ENCODE results near the gene PHF19. TPM values are rescaled to one million over a fixed set of nuclear protein-coding genes. Genes with fewer than 3 reads are reported as not detected.

The PHF19 gene
- total RNA-seq, 1 experiment from 2014 or later = 76.3 TPM

GRCh38 chr9:120921661-120922181 lies 44.7 kb upstream of the PHF19 start:
- POLR2A ChIA-PET = no interaction called here
- no peak overlapping the region for H3K4me3 ChIP-seq (ENCODE audit: low read depth, low read length)
- CTCF ChIA-PET = interaction anchor here (0.6 kb wide), 1 partner anchor 134 kb away, joined by 3 read pairs; no protein-coding TSS in a partner anchor
- H3K9me3 ChIP-seq = peaks cover 3% of the 10 kb centered on the region; the same call in 1 of the 2 replicates
- Mint-ChIP-seq H3K4me1 (ENCODE audit: low read depth, unreplicated experiment) (no peaks in the 10 kb centered on the region), H3K4me3 (ENCODE audit: unreplicated experiment) (no peak overlapping the region), H3K9me3 (ENCODE audit: unreplicated experiment) (no peaks in the 10 kb centered on the region), H3K36me3 (ENCODE audit: insufficient read depth, unreplicated experiment) (no peaks in the 10 kb centered on the region), H3K27me3 (ENCODE audit: insufficient read depth, unreplicated experiment) (no peaks in the 10 kb centered on the region), H3K27ac (ENCODE audit: unreplicated experiment) (no peak overlapping the region)
- no peaks in the 10 kb centered on the region for H3K4me1 ChIP-seq
- TF ChIP-seq CTCF (IDR thresholded peaks at IDR 0.05; ENCODE audit: insufficient read depth in 1 of 2, low read depth in 1 of 2, low read length in 1 of 2, severe bottlenecking in 1 of 2, unreplicated experiment in 1 of 2) = no peak
- intact Hi-C loops (cut with micrococcal nuclease; ENCODE audit: unreplicated experiment) = no loop called here
- H3K27me3 ChIP-seq (replicated peaks; ENCODE audit: control insufficient read depth, insufficient read depth, low read length) = no peaks in the 10 kb centered on the region
- BruUV-seq (replicated peaks) = no TSS peak
- no peaks in the 10 kb centered on the region for H3K36me3 ChIP-seq (ENCODE audit: control insufficient read depth, insufficient read depth, low read length)
- no peak for DNase-seq

GRCh38 chr9:120920806-120921178 lies 43.8 kb upstream of the PHF19 start:
- CTCF ChIA-PET = no interaction called here

More at GRCh38 chr9:120920806-120921178, 43.8 kb upstream of the PHF19 start:
- BruUV-seq (replicated peaks) = no TSS peak
- POLR2A ChIA-PET = no interaction called here
- TF ChIP-seq CTCF (IDR thresholded peaks at IDR 0.05; ENCODE audit: insufficient read depth in 1 of 2, low read depth in 1 of 2, low read length in 1 of 2, severe bottlenecking in 1 of 2, unreplicated experiment in 1 of 2) = no peak
- Histone ChIP-seq H3K4me3 (ENCODE audit: low read depth, low read length) (no peak overlapping the region), H3K36me3 (ENCODE audit: control insufficient read depth, insufficient read depth, low read length) (no peaks in the 10 kb centered on the region), H3K4me1 (no peaks in the 10 kb centered on the region), H3K27me3 (replicated peaks; ENCODE audit: control insufficient read depth, insufficient read depth, low read length) (no peaks in the 10 kb centered on the region), H3K9me3 (peaks cover 3% of the 10 kb centered on the region; the same call in 1 of the 2 replicates)
- H3K27ac Mint-ChIP-seq (ENCODE audit: unreplicated experiment) = no peak overlapping the region
- no peaks in the 10 kb centered on the region for H3K36me3 Mint-ChIP-seq (ENCODE audit: insufficient read depth, unreplicated experiment)
- H3K4me1 Mint-ChIP-seq (ENCODE audit: low read depth, unreplicated experiment) = no peaks in the 10 kb centered on the region
- H3K27me3 Mint-ChIP-seq (ENCODE audit: insufficient read depth, unreplicated experiment) = no peaks in the 10 kb centered on the region
- intact Hi-C loops (cut with micrococcal nuclease; ENCODE audit: unreplicated experiment) = no loop called here
- H3K4me3 Mint-ChIP-seq (ENCODE audit: unreplicated experiment) = no peak overlapping the region
- DNase-seq = no peak
- H3K9me3 Mint-ChIP-seq (ENCODE audit: unreplicated experiment) = no peaks in the 10 kb centered on the region

Data from Caco-2 (cell line).